Central memory CD8-positive, alpha-beta T cell (primary cell): ENCODE measurements around the gene WNK1.
"Not testable (repeated sequence)": the region's sequence is repeated elsewhere in the genome, so short reads cannot be mapped to it uniquely, and the experiment has no call there.

Experiments
- ATAC-seq: fragments of 150-1000 bp; cut with Tn5 transposase; replicated peaks from 2 replicates; pipeline ENCODE4 v1.10.0; 2022; ENCODE audit warnings: mild to moderate bottlenecking, moderate FRiP score, moderate number of reproducible peaks; ENCODE audit not compliant: poor library complexity, severe bottlenecking; ENCODE audit errors: extremely low read depth
- DNase-seq, 2 donors: peaks; one replicate each; pipeline ENCODE4 v3.0.0; 2021; ENCODE audit warnings: low spot score in 2 of 2
- H3K27ac Mint-ChIP-seq: one replicate; pipeline ENCODE4 v1.8.0; 2022; ENCODE audit warnings: low read depth, mild to moderate bottlenecking, moderate library complexity, mixed read lengths
- H3K27me3 Mint-ChIP-seq: one replicate; pipeline ENCODE4 v1.8.0; 2022; ENCODE audit warnings: mixed read lengths
- H3K36me3 Mint-ChIP-seq: one replicate; pipeline ENCODE4 v1.8.0; 2022; ENCODE audit warnings: mild to moderate bottlenecking, moderate library complexity, mixed read lengths; ENCODE audit not compliant: insufficient read depth
- H3K4me1 Mint-ChIP-seq: one replicate; pipeline ENCODE4 v1.8.0; 2022; ENCODE audit warnings: mixed read lengths
- H3K4me3 Mint-ChIP-seq: one replicate; pipeline ENCODE4 v1.8.0; 2022; ENCODE audit warnings: mild to moderate bottlenecking, moderate library complexity, mixed read lengths
- H3K9me3 Mint-ChIP-seq: one replicate; pipeline ENCODE4 v1.8.0; 2022; ENCODE audit warnings: mixed read lengths

Gene WNK1

GRCh38 chr12:751999-752694, at the start of gene WNK1:
WNK1 (plus strand) TSS chr12:752579; CDS start chr12:753566, 987 bp downstream.
- Mint-ChIP-seq H3K27ac (peak within 1 kb of the TSS; percentile 94), H3K4me1 (peaks cover 37% of the 10 kb centered on the region), H3K27me3 (no peaks in the 10 kb centered on the region), H3K4me3 (no peak within 1 kb of the TSS), H3K36me3 (peaks cover 23% of the 10 kb centered on the region), H3K9me3 (no peaks in the 10 kb centered on the region)
- peak; percentile 96 for DNase-seq
- peak; percentile 66 for ATAC-seq

- Mint-ChIP-seq H3K4me3 (no peak overlapping the region), H3K27ac (peak overlapping the region; percentile 80), H3K36me3 (peaks cover 2% of the 10 kb centered on the region), H3K4me1 (peaks cover 5% of the 10 kb centered on the region), H3K9me3 (no peaks in the 10 kb centered on the region), H3K27me3 (no peaks in the 10 kb centered on the region)
- ATAC-seq (no peak), DNase-seq (no peak)
These were observed 47.7 kb upstream of the WNK1 start for GRCh38 chr12:704516-705242.

- H3K9me3 Mint-ChIP-seq, H3K4me1 Mint-ChIP-seq, H3K4me3 Mint-ChIP-seq, H3K36me3 Mint-ChIP-seq, H3K27ac Mint-ChIP-seq, DNase-seq, H3K27me3 Mint-ChIP-seq, ATAC-seq: not testable (repeated sequence)
These were observed 44.3 kb upstream of the WNK1 start for GRCh38 chr12:708084-708483.

GRCh38 chr12:709455-710020, 42.8 kb upstream of the WNK1 start:
- Mint-ChIP-seq H3K9me3 (no peaks in the 10 kb centered on the region), H3K27ac (no peak overlapping the region), H3K36me3 (no peaks in the 10 kb centered on the region), H3K4me1 (no peaks in the 10 kb centered on the region), H3K4me3 (no peak overlapping the region), H3K27me3 (no peaks in the 10 kb centered on the region)
- DNase-seq (no peak), ATAC-seq (no peak)

- Mint-ChIP-seq H3K36me3 (no peaks in the 10 kb centered on the region), H3K27me3 (no peaks in the 10 kb centered on the region), H3K27ac (no peak overlapping the region), H3K4me3 (no peak overlapping the region), H3K4me1 (no peaks in the 10 kb centered on the region), H3K9me3 (no peaks in the 10 kb centered on the region)
- no peak for ATAC-seq
- no peak for DNase-seq
These were observed 40.1 kb upstream of the WNK1 start for GRCh38 chr12:712172-712863.

- Mint-ChIP-seq H3K9me3 (no peaks in the 10 kb centered on the region), H3K36me3 (no peaks in the 10 kb centered on the region), H3K4me1 (no peaks in the 10 kb centered on the region), H3K27me3 (no peaks in the 10 kb centered on the region), H3K4me3 (no peak overlapping the region), H3K27ac (no peak overlapping the region)
- no peak for DNase-seq
- no peak for ATAC-seq
These were observed 39.0 kb upstream of the WNK1 start for GRCh38 chr12:713281-713875.

- no peaks in the 10 kb centered on the region for H3K27me3 Mint-ChIP-seq
- no peak overlapping the region for H3K27ac Mint-ChIP-seq
- H3K4me3 Mint-ChIP-seq: no peak overlapping the region
- no peaks in the 10 kb centered on the region for H3K36me3 Mint-ChIP-seq
- DNase-seq (no peak), ATAC-seq (no peak)
- peaks cover 12% of the 10 kb centered on the region for H3K4me1 Mint-ChIP-seq
- no peaks in the 10 kb centered on the region for H3K9me3 Mint-ChIP-seq
These were observed 35.9 kb upstream of the WNK1 start for GRCh38 chr12:716506-716905.

- H3K4me3 Mint-ChIP-seq: no peak overlapping the region
- ATAC-seq: no peak
- DNase-seq: no peak
These were observed 33.6 kb upstream of the WNK1 start for GRCh38 chr12:718756-719102.

GRCh38 chr12:720231-720941, 32.0 kb upstream of the WNK1 start:
- ATAC-seq: no peak
- Mint-ChIP-seq H3K4me1 (peaks cover 23% of the 10 kb centered on the region), H3K9me3 (no peaks in the 10 kb centered on the region), H3K4me3 (no peak overlapping the region), H3K36me3 (no peaks in the 10 kb centered on the region), H3K27me3 (no peaks in the 10 kb centered on the region), H3K27ac (no peak overlapping the region)
- no peak for DNase-seq

More at GRCh38 chr12:718756-719102, 33.6 kb upstream of the WNK1 start:
- Mint-ChIP-seq H3K9me3 (no peaks in the 10 kb centered on the region), H3K36me3 (no peaks in the 10 kb centered on the region), H3K4me1 (peaks cover 12% of the 10 kb centered on the region), H3K27me3 (no peaks in the 10 kb centered on the region), H3K27ac (no peak overlapping the region)

GRCh38 chr12:724194-724855, 28.1 kb upstream of the WNK1 start:
- DNase-seq: no peak
- Mint-ChIP-seq H3K4me1 (peaks cover 32% of the 10 kb centered on the region), H3K36me3 (no peaks in the 10 kb centered on the region), H3K27me3 (no peaks in the 10 kb centered on the region), H3K27ac (peak overlapping the region; percentile 81), H3K9me3 (no peaks in the 10 kb centered on the region), H3K4me3 (peak overlapping the region; percentile 10)
- peak; percentile 49 for ATAC-seq

GRCh38 chr12:725076-725475, 27.3 kb upstream of the WNK1 start:
- ATAC-seq: no peak
- H3K27me3 Mint-ChIP-seq: no peaks in the 10 kb centered on the region
- H3K36me3 Mint-ChIP-seq: no peaks in the 10 kb centered on the region
- H3K9me3 Mint-ChIP-seq: no peaks in the 10 kb centered on the region
- no peak overlapping the region for H3K4me3 Mint-ChIP-seq
- H3K27ac Mint-ChIP-seq: no peak overlapping the region
- H3K4me1 Mint-ChIP-seq: peaks cover 38% of the 10 kb centered on the region
- DNase-seq: no peak
